HepG2 (cell line): ENCODE measurements around the gene FYB1. TPM values are rescaled to one million over a fixed set of nuclear protein-coding genes. Genes with fewer than 3 reads are reported as not detected.

Experiments used
- ATAC-seq: fragments of 200-7000 bp; cut with Tn5 transposase; 3 replicates; pipeline ENCODE4 v1.9.1; 2020; ENCODE audit warnings: mild to moderate bottlenecking, moderate library complexity
- BruUV-seq: library from RNA; stranded (reverse); fragments of 400-500 nt; replicated peaks from 2 replicates; lab custom pipeline; 2021; lab: Mats Ljungman, UMichigan
- CTCF ChIA-PET: fragments of 300-600 bp; formaldehyde crosslinking; extraction: SDS; loops from one replicate; lab custom pipeline; 2021; ENCODE audit warnings: low total read pairs, inconsistent platforms, low intra/inter-chr PET ratio; lab: Yijun Ruan, JAX
- POLR2A ChIA-PET: fragments of 350-600 bp; sonication (Branson Sonifier 250); formaldehyde crosslinking; loops from one replicate; lab custom pipeline; 2020; ENCODE audit warnings: antibody characterized with exemption, inconsistent platforms; lab: Yijun Ruan, JAX
- DNase-seq: peaks from one replicate; pipeline ENCODE4 v3.0.0-alpha.2; 2015; ENCODE audit warnings: low spot score
- FAIRE-seq: peaks from 3 replicates; lab custom pipeline; 2011; peaks lifted over from hg19 to GRCh38; lab: Jason Lieb, UNC
- H2AFZ ChIP-seq: one replicate; pipeline ENCODE4 v1.6.1; 2011; ENCODE audit warnings: low read length, inconsistent platforms
- H3K27ac ChIP-seq: fragments of 300-600 bp; 3 replicates; pipeline ENCODE4 v1.8.0; 2011; ENCODE audit warnings: mixed run types, mild to moderate bottlenecking, mixed read lengths, low read length, inconsistent platforms; ENCODE audit not compliant: insufficient read depth; ENCODE audit errors: extremely low read length
- H3K27me3 ChIP-seq, 2 experiments: fragments of 200-600 bp in 1 of 2; 2 replicates in 1 of 2; 3 replicates in 1 of 2; pipeline versions ENCODE4 v1.6.0 to v1.8.0; 2011; ENCODE audit warnings: low read length in 2 of 2, mild to moderate bottlenecking in 2 of 2, moderate library complexity in 2 of 2, inconsistent platforms in 1 of 2; ENCODE audit not compliant: insufficient read depth in 2 of 2, control insufficient read depth in 1 of 2
- H3K36me3 ChIP-seq, 2 experiments: fragments of 200-600 bp in 1 of 2; replicated peaks in 1 of 2; 2 replicates in 1 of 2; 3 replicates in 1 of 2; pipeline versions ENCODE4 v1.5.1 to v1.8.0; 2011; ENCODE audit warnings: low read length in 2 of 2, inconsistent platforms in 1 of 2; ENCODE audit not compliant: insufficient read depth in 2 of 2, control insufficient read depth in 1 of 2
- H3K4me1 ChIP-seq: 2 replicates; pipeline ENCODE4 v1.5.1; 2012; ENCODE audit warnings: low read length, inconsistent platforms; ENCODE audit not compliant: insufficient read depth
- H3K4me2 ChIP-seq: 2 replicates; pipeline ENCODE4 v1.6.0; 2011; ENCODE audit warnings: low read depth, low read length, inconsistent platforms
- H3K4me3 ChIP-seq, 3 experiments: fragments of 200-600 bp in 1 of 3; sonication (generic), shearing (Covaris generic) in 1 of 3; replicated peaks in 1 of 3; 2 replicates each; pipeline ENCODE4 v1.5.1; 2011 to 2016; ENCODE audit warnings: low read length in 3 of 3, inconsistent platforms in 2 of 3, low read depth in 2 of 3, mild to moderate bottlenecking in 2 of 3, control low read depth in 1 of 3, mixed read lengths in 1 of 3; ENCODE audit not compliant: insufficient read depth in 1 of 3
- H3K79me2 ChIP-seq: one replicate; pipeline ENCODE4 v1.6.1; 2011; ENCODE audit warnings: low read length, inconsistent platforms; ENCODE audit not compliant: insufficient read depth
- H3K9ac ChIP-seq: 2 replicates; pipeline ENCODE4 v1.6.0; 2011; ENCODE audit warnings: mild to moderate bottlenecking, low read depth, low read length, inconsistent platforms; ENCODE audit not compliant: insufficient read depth
- H3K9me3 ChIP-seq: 2 replicates; pipeline ENCODE4 v1.5.1; 2012; ENCODE audit warnings: mild to moderate bottlenecking, low read length
- H4K20me1 ChIP-seq: 2 replicates; pipeline ENCODE4 v1.6.0; 2011; ENCODE audit warnings: inconsistent platforms, mild to moderate bottlenecking, low read length, moderate library complexity; ENCODE audit not compliant: insufficient read depth
- ARNT ChIP-seq: fragments of 450-650 bp; IDR thresholded peaks from 2 replicates; pipeline ENCODE4 v1.6.1; 2017
- ARNTL ChIP-seq: sonication (generic); formaldehyde crosslinking; IDR thresholded peaks from 2 replicates; pipeline ENCODE4 v1.4.0; 2020; ENCODE audit warnings: mild to moderate bottlenecking, missing genetic modification reagents
- CHCHD3 ChIP-seq: sonication (generic); formaldehyde crosslinking; IDR thresholded peaks from 2 replicates; pipeline ENCODE4 v1.8.0; 2022; ENCODE audit warnings: mild to moderate bottlenecking, missing genetic modification reagents, moderate library complexity
- DNMT3B ChIP-seq: conservative IDR thresholded peaks from 2 replicates; pipeline ENCODE4 v1.6.1; 2016; ENCODE audit warnings: missing biosample characterization, control low read depth
- GATAD2A ChIP-seq: IDR thresholded peaks from 2 replicates; pipeline ENCODE4 v1.6.1; 2016
- HDAC1 ChIP-seq: sonication (generic); formaldehyde crosslinking; IDR thresholded peaks from 2 replicates; pipeline ENCODE4 v1.5.1; 2020; ENCODE audit warnings: mild to moderate bottlenecking, missing genetic modification reagents
- IRF9 ChIP-seq: sonication (generic); formaldehyde crosslinking; IDR thresholded peaks from 2 replicates; pipeline ENCODE4 v1.8.0; 2022; ENCODE audit warnings: missing genetic modification reagents, mild to moderate bottlenecking, borderline replicate concordance
- MAF1 ChIP-seq: sonication (generic); formaldehyde crosslinking; IDR thresholded peaks from 2 replicates; pipeline ENCODE4 v1.5.0; 2020; ENCODE audit warnings: missing genetic modification reagents, borderline replicate concordance
- NFE2L1 ChIP-seq: sonication (generic); formaldehyde crosslinking; IDR thresholded peaks from 2 replicates; pipeline ENCODE4 v1.4.0; 2020; ENCODE audit warnings: missing genetic modification reagents, mild to moderate bottlenecking, borderline replicate concordance
- NONO ChIP-seq, 2 experiments: fragments of 450-650 bp in 1 of 2; sonication (generic) in 1 of 2; formaldehyde crosslinking in 1 of 2; IDR thresholded peaks in 1 of 2; conservative IDR thresholded peaks in 1 of 2; 2 replicates each; pipeline versions ENCODE4 v1.6.1 to v1.8.0; 2017 to 2022; ENCODE audit warnings: mild to moderate bottlenecking in 1 of 2, missing genetic modification reagents in 1 of 2, moderate library complexity in 1 of 2
- ZFP41 ChIP-seq: sonication (generic); formaldehyde crosslinking; IDR thresholded peaks from 2 replicates; pipeline ENCODE4 v1.4.0; 2020; ENCODE audit warnings: mild to moderate bottlenecking, missing genetic modification reagents, borderline replicate concordance
- ZNF224 ChIP-seq: sonication (generic); formaldehyde crosslinking; IDR thresholded peaks from 2 replicates; pipeline ENCODE4 v1.5.0; 2020; ENCODE audit warnings: mild to moderate bottlenecking, missing genetic modification reagents
- ZNF292 ChIP-seq: sonication (generic); formaldehyde crosslinking; IDR thresholded peaks from 2 replicates; pipeline ENCODE4 v1.8.1; 2022; ENCODE audit warnings: mild to moderate bottlenecking, low read depth, missing genetic modification reagents, borderline replicate concordance
- ZNF331 ChIP-seq: sonication (generic); formaldehyde crosslinking; IDR thresholded peaks from 2 replicates; pipeline ENCODE4 v1.4.0; 2020; ENCODE audit warnings: missing genetic modification reagents
- ZNF616 ChIP-seq: sonication (generic); formaldehyde crosslinking; IDR thresholded peaks from 2 replicates; pipeline ENCODE4 v1.5.0; 2020; ENCODE audit warnings: low read depth, mild to moderate bottlenecking, missing genetic modification reagents
- ZNF670 ChIP-seq: sonication (generic); formaldehyde crosslinking; IDR thresholded peaks from 2 replicates; pipeline ENCODE4 v1.8.0; 2022; ENCODE audit warnings: mild to moderate bottlenecking, missing genetic modification reagents, borderline replicate concordance
- WGBS: methylation state at CpG from one replicate; pipeline ENCODE4 v1.1.6; 2017; ENCODE audit warnings: low lambda C conversion rate; 5-methylcytosine and 5-hydroxymethylcytosine counted together
- in situ Hi-C: cut with HindIII; loops from 2 replicates; pipeline ENCODE4 v1.10.0; 2017; ENCODE audit warnings: low pct_unique_long_range_greater_than_20kb; ENCODE audit not compliant: extremely low pct_ligation_motif_present
- intact Hi-C: fragments of 100-400 bp; cut with micrococcal nuclease; formaldehyde crosslinking; loops from one replicate; pipeline ENCODE4 v1.10.0; 2022; ENCODE audit not compliant: unreplicated experiment
- polyA plus RNA-seq, 8 experiments: library from polyadenylated mRNA; depleted of rRNA in 3 of 8; stranded (reverse) in 7 of 8; unstranded in 1 of 8; fragments of >200 nt; fragmentation: Illumina TruSeq in 4 of 8; extraction: Trizol in 4 of 8; gene quantifications; 2 replicates each; pipeline versions ENCODE4 v1.2.1 to v1.2.3, GENCODE V29; 2011 to 2016; ENCODE audit warnings: low read depth in 4 of 8, missing spikeins in 1 of 8, mixed read lengths in 1 of 8; ENCODE audit not compliant: insufficient read depth in 1 of 8
- total RNA-seq, 5 experiments: library from RNA; depleted of rRNA; stranded (reverse); fragments of >200 nt; fragmentation: Illumina TruSeq; extraction: Trizol; gene quantifications; 2 replicates each; pipeline ENCODE4 v1.2.3, GENCODE V29; 2016; ENCODE audit warnings: low read depth in 1 of 5
- TF ChIP-seq, protein P1 (sequence below): sonication (generic); formaldehyde crosslinking; IDR thresholded peaks from 2 replicates; pipeline ENCODE4 v1.5.1; 2020; ENCODE audit warnings: mild to moderate bottlenecking, moderate library complexity, missing genetic modification reagents
- TF ChIP-seq, protein P2 (sequence below): IDR thresholded peaks from 2 replicates; pipeline ENCODE4 v1.6.1; 2018; ENCODE audit warnings: missing genetic modification reagents, mild to moderate bottlenecking, missing compliant biosample characterization

Gene FYB1
- total and polyA plus RNA-seq, 2 of the 13 experiments (the other 11 are each of a cell fraction or from before 2014, with no cell fraction given): 0.03 TPM; not detected in 1

DNA sequence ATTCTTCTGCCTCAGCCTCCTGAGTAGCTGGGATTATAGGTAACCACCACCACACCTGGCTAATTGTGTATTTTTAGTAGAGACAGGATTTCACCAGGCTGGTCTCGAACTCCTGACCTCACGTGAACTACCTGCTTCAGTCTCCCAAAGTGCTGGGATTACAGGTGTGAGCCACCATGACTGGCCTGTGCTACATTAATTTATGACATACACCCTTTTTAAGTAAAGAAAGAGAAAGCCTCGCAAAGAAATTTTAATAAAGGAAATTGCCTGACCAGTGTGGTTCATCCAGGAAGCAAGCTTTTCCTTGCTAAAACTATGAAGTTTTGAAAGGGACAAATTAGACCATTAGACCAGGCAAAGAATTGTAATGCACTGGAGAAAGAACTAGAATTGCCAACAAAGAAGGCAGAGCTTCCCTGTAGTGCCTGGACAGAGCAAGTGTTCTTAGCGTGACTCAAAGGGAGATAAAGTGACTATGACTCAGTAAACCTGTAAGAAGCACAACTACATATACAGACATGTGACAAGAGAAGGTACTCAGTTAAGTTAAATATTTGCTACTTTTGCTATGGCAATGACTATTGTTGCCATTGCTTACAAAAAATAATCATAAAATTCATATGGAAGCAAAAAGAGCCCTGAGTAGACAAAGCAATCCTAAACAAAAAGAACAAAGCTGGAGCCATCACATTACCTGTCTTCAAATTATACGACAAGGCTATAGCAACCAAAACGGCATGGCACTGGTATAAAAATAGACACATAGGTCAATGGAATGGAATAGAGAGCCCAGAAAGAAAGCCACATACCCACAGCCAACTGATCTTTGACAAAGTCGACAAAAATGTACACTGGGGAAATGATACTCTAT is 54.6 kb downstream of the FYB1 start (continued):
- TF ChIP-seq IRF9 (CRISPR knock-in tag): no peak
- TF ChIP-seq GATAD2A (CRISPR knock-in tag): no peak
- TF ChIP-seq, protein P1, sequence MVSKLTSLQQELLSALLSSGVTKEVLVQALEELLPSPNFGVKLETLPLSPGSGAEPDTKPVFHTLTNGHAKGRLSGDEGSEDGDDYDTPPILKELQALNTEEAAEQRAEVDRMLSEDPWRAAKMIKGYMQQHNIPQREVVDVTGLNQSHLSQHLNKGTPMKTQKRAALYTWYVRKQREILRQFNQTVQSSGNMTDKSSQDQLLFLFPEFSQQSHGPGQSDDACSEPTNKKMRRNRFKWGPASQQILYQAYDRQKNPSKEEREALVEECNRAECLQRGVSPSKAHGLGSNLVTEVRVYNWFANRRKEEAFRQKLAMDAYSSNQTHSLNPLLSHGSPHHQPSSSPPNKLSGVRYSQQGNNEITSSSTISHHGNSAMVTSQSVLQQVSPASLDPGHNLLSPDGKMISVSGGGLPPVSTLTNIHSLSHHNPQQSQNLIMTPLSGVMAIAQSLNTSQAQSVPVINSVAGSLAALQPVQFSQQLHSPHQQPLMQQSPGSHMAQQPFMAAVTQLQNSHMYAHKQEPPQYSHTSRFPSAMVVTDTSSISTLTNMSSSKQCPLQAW: no peak
- TF ChIP-seq ZFP41: no peak
- no peak for TF ChIP-seq NFE2L1 (CRISPR knock-in tag)
- TF ChIP-seq DNMT3B (CRISPR knock-in tag): no peak
- TF ChIP-seq ZNF616 (CRISPR knock-in tag): no peak
- no peak for TF ChIP-seq HDAC1 (CRISPR knock-in tag)

DNA sequence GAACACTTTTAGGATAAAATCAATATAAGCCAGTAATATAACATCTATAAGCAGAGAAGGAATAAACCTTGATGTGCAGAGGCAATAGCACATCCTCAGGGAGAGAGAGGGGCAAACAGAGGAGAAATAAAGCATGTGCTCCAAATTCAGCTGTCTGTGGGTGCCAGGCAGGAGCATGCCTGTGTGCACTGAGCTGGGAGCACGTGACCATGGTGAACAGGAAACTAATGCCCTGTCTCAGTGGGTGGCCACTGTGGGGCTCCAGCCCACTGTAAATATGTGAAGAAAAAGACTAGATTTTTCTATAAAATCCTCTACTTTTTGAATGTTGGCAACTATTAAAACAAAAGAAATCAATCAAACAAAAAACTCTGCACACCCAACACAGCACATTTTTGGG is 55.3 kb downstream of the FYB1 start:
- FAIRE-seq (no peak), DNase-seq (no peak), ATAC-seq (no peak)
- H3K4me3 ChIP-seq: no peak overlapping the region
- intact Hi-C loops: no loop called here
- H2AFZ ChIP-seq: no peak overlapping the region
- no peaks in the 10 kb centered on the region for H3K9me3 ChIP-seq
- no peaks in the 10 kb centered on the region; a peak in 1 of 5 replicates for H3K27me3 ChIP-seq
- BruUV-seq: no TSS peak
- POLR2A ChIA-PET: no interaction called here
- H3K4me2 ChIP-seq: no peak overlapping the region
- H4K20me1 ChIP-seq: no peaks in the 10 kb centered on the region
- in situ Hi-C loops: no loop called here
- H3K27ac ChIP-seq: no peak overlapping the region
- H3K79me2 ChIP-seq: no peaks in the 10 kb centered on the region
- no peaks in the 10 kb centered on the region for H3K4me1 ChIP-seq
- WGBS: 0% methylated on average over 1 of the region's 1 CpG
- no peaks in the 10 kb centered on the region for H3K36me3 ChIP-seq
- TF ChIP-seq ZNF292 (CRISPR knock-in tag) (no peak), ZNF331 (CRISPR knock-in tag) (no peak), NONO (IDR thresholded peaks at IDR 0.05) (no peak), NONO (CRISPR knock-in tag; conservative IDR thresholded peaks at IDR 0.05) (no peak), MAF1 (CRISPR knock-in tag) (no peak), ARNTL (CRISPR knock-in tag) (no peak), ARNT (no peak), ZNF224 (CRISPR knock-in tag) (no peak), CHCHD3 (CRISPR knock-in tag) (no peak), ZNF670 (CRISPR knock-in tag) (no peak)
- TF ChIP-seq, protein P2, sequence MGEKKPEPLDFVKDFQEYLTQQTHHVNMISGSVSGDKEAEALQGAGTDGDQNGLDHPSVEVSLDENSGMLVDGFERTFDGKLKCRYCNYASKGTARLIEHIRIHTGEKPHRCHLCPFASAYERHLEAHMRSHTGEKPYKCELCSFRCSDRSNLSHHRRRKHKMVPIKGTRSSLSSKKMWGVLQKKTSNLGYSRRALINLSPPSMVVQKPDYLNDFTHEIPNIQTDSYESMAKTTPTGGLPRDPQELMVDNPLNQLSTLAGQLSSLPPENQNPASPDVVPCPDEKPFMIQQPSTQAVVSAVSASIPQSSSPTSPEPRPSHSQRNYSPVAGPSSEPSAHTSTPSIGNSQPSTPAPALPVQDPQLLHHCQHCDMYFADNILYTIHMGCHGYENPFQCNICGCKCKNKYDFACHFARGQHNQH (CRISPR knock-in tag): no peak
- H3K9ac ChIP-seq: no peak overlapping the region
- CTCF ChIA-PET: no interaction called here
